ENCODE results near the gene SPAG4.

The SPAG4 gene

GRCh38 chr20:35662551-35662950, 46.9 kb downstream of the SPAG4 start:
- TF ChIP-seq, protein P1, sequence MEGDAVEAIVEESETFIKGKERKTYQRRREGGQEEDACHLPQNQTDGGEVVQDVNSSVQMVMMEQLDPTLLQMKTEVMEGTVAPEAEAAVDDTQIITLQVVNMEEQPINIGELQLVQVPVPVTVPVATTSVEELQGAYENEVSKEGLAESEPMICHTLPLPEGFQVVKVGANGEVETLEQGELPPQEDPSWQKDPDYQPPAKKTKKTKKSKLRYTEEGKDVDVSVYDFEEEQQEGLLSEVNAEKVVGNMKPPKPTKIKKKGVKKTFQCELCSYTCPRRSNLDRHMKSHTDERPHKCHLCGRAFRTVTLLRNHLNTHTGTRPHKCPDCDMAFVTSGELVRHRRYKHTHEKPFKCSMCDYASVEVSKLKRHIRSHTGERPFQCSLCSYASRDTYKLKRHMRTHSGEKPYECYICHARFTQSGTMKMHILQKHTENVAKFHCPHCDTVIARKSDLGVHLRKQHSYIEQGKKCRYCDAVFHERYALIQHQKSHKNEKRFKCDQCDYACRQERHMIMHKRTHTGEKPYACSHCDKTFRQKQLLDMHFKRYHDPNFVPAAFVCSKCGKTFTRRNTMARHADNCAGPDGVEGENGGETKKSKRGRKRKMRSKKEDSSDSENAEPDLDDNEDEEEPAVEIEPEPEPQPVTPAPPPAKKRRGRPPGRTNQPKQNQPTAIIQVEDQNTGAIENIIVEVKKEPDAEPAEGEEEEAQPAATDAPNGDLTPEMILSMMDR (IDR thresholded peaks at IDR 0.05; ENCODE audit: low read depth, low read length, missing control alignments): no peak
- DNase-seq (ENCODE audit: extremely low read depth, low read depth): no peak
- peak overlapping the region; percentile 99 for H3K4me3 ChIP-seq (replicated peaks; ENCODE audit: low read depth, low read length)

DNA sequence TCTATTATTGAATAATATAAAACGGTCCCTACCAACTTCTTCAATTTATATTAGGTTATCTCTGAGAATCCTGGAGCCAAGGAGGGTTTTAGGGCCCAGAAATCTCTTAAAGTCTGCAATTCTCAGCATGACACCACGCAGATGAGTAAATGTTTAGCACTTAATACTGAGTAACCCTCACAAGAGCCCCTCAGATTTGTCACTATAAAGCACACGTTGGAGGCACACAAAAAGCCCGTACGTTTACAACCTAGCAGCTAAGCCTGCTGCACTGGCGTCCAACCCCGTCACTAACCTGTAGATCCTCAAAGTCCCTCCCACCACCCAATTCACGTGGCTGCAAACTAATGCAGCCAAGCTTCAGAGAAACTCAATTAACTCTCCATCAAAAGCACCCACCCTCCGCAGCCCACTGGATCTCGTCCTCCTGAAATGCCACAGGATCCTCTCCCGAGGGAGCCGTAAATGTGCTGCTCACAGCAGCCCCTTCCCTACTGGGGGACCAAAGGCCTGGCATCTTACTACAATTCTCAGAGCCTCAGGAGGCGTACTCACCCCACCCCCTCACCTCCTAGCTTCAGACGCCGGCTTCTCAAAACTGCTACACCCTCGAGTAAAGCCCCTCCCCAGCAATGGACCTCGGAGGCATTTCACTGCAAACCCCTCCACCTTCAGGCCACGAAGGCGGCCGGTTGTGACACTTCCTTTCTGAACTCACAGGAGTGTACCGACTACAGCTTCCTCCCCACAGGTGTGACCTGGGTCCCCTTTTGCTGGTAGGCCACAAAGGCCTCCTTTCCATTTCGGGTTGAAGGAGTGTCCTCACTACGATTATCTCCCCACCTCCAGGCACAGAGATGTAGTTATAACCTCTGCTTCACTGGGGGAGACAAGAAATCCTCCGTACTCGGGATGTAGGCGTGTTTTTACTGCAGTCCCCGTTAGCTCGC, 48.2 kb downstream of the SPAG4 start:
- peak overlapping the region; percentile 99 for H3K4me3 ChIP-seq (replicated peaks; ENCODE audit: low read depth, low read length)
- TF ChIP-seq, protein P1 (IDR thresholded peaks at IDR 0.05; ENCODE audit: low read depth, low read length, missing control alignments): no peak
- peak; percentile 11 for DNase-seq (ENCODE audit: extremely low read depth, low read depth)

DNA sequence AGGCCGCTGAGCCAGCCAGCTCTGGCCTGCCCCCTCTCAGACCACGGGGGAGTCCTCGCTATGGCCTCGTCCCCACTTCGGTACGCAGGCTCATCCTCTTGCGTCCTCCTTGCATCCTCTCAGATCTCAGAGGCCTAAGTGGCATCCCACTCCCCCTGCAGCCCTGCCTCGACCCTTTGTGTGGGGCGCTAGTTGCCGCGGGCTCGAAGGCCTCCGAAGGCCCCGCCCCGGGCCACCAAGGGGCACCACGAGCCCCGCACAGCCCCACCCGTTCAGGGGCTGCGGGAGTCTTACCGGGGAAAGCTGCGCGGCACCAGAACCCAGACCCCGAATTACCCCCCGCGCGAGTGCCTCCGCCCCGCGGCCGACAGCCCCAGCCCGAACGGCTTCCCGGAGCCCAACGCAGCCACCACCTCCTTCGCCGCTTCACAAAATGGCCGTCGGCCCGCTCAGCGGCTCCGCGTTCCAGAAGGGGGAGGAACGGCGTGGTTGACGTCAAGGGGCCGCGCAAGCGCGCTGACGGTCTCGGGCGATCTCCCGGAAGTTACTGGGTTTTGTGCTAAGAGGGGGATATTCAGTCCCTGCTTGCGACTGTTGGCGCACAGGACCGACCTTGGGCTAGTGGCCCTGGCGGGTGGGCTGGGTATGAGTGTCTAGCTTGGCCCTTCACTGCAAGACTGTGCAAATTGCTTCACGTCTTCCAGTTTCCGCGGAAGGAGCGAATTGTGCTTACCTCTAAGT, 49.0 kb downstream of the SPAG4 start, which contains the start of the genes CPNE1 and RBM12:
Gene CPNE1 (minus strand): TSS at position 435 of the 741 bp plus-strand sequence. CDS start 31,977 bp downstream, outside the sequence.
Gene RBM12 (minus strand): TSS at position 435 of the 741 bp plus-strand sequence. CDS start 9,578 bp downstream, outside the sequence.
- TF ChIP-seq, protein P1 (IDR thresholded peaks at IDR 0.05; ENCODE audit: low read depth, low read length, missing control alignments): no peak
- DNase-seq (ENCODE audit: extremely low read depth, low read depth): peak; percentile 85
- peak within 1 kb of the TSS; percentile 99 for H3K4me3 ChIP-seq (replicated peaks; ENCODE audit: low read depth, low read length)

DNA sequence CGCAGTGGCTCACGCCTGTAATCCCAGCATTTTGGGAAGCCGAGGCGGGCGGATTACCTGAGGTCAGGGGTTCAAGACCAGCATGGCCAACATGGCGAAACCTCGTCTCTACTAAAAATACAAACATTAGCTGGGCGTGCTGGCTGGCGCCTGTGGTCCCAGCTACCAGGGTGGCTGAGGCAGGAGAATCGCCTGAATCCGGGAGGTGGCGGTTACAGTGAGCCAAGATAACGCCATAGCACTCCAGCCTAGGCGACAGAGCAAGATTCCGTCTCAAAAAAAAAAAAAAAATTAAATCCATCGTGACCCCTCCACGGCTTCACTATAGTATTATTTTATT, 50.3 kb downstream of the SPAG4 start:
- H3K4me3 ChIP-seq (replicated peaks; ENCODE audit: low read depth, low read length): no peak overlapping the region
- TF ChIP-seq, protein P1 (IDR thresholded peaks at IDR 0.05; ENCODE audit: low read depth, low read length, missing control alignments): no peak
- no peak for DNase-seq (ENCODE audit: extremely low read depth, low read depth)

DNA sequence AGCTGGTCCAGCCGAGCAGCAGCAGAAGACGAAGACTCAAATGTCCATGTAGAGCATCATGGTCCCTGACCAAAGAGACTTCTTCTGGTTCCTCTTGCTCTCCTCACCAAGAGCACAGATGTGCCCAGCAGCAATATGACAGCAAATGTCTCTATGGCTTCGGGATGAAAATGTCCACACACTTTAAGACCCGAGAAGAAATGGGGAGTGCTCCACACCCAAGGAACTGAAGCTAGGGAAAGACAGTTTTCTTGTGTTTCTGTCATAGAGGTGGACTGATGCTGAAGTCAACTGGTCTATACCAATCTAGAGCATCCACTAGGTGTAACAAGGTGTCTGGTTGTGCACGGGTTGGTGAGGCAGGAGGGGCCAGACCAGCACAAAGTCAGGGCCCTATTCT, 53.6 kb downstream of the SPAG4 start:
- TF ChIP-seq, protein P1 (IDR thresholded peaks at IDR 0.05; ENCODE audit: low read depth, low read length, missing control alignments): no peak

DNA sequence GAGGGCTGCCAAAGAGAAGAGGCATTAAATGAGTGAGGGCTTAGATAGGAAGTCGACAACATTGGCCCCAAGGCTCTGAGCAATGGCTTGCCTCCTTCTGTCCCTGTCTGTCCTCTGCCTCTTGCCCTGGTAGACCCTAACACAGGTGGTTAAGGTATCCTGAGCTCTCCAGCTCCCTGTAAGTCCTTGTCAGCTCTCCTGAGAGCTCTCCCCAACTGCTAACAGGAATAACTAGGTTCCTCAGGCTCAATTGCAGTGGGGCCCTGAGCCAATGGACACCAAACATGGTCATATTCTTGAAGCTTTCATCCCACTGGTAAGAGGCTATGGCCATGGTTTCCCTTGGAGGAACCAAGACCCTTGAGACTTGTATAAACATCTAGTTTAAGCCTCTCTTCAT, 54.1 kb downstream of the SPAG4 start:
- no peak for DNase-seq (ENCODE audit: extremely low read depth, low read depth)
- TF ChIP-seq, protein P1 (IDR thresholded peaks at IDR 0.05; ENCODE audit: low read depth, low read length, missing control alignments): no peak
- no peak overlapping the region for H3K4me3 ChIP-seq (replicated peaks; ENCODE audit: low read depth, low read length)

More for the DNA sequence above, 53.6 kb downstream of the SPAG4 start:
- DNase-seq (ENCODE audit: extremely low read depth, low read depth): no peak
- H3K4me3 ChIP-seq (replicated peaks; ENCODE audit: low read depth, low read length): no peak overlapping the region

All from HFF-Myc (cell line).